NCI-H524 treated with DMSO at 0.1 percent for 48 hours (cell line): ENCODE data around the gene ACSL5.
"Not testable (repeated sequence)": the region's sequence is repeated elsewhere in the genome, so short reads cannot be mapped to it uniquely, and the experiment has no call there.

ENCODE experiments used
- DNase-seq: peaks from one replicate; lab custom pipeline; 2025; lab: John Stamatoyannopoulos, UW

Gene ACSL5

DNA sequence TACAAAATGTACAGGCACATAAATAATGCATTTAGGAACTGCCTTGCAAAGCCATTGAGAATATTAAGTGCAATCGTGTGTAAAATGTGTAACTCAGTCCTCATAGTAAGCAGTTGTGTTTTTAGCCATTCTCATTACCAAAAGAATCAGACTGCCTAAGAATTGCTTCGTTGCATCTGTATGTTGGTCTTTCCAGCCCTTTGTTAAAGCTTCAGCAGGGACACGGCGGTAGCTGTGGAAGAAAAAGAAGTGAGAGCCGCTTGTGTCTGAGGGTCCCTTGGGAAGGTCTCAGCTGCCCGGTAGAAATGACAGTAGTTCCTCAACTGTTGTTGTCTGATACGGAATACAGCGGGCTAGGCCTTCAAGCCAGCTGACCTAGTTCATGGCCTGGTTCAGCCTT, 22.8 kb upstream of the ACSL5 start:
- no peak for DNase-seq

DNA sequence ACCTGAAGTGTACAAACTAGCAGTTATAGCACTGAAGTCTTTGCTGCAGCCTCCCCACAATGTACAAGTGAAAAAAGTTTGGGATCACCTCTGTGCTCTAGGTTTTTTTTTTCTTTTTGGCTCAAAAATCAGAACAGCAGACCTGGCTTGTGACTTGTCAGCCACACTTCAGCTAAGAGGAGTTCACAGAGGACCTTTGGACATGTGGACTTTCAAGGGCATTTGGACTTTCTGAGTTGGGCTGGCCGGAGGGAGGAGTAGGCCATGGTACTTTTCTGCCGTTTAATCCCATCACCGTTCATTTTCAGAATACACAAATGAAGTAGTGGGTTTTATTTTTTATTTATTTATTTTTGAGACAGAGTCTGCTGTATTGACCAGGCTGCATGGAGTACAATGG, 21.9 kb upstream of the ACSL5 start:
- no peak for DNase-seq

DNA sequence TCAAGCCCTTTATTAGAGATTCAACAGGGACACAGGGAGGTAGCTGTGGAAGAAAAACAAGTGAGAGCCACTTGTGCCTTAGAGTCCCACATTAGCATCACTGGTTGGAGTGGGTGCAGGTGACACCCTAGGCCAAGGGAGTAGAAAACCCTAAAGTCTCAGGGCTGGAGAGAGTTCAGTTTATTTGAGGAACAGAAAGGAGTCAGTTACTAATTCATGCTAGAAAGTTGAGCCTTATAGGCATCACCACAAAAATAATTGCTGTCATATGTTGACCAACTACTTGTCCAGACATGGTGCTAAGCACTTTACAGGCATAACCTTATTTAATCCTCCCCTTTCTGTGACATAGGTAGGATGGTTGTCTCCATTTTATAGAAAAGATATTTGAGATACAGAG, 20.9 kb upstream of the ACSL5 start:
- no peak for DNase-seq

- no peak for DNase-seq
Observed at GRCh38 chr10:112356686-112357085, 17.2 kb upstream of the ACSL5 start.

DNA sequence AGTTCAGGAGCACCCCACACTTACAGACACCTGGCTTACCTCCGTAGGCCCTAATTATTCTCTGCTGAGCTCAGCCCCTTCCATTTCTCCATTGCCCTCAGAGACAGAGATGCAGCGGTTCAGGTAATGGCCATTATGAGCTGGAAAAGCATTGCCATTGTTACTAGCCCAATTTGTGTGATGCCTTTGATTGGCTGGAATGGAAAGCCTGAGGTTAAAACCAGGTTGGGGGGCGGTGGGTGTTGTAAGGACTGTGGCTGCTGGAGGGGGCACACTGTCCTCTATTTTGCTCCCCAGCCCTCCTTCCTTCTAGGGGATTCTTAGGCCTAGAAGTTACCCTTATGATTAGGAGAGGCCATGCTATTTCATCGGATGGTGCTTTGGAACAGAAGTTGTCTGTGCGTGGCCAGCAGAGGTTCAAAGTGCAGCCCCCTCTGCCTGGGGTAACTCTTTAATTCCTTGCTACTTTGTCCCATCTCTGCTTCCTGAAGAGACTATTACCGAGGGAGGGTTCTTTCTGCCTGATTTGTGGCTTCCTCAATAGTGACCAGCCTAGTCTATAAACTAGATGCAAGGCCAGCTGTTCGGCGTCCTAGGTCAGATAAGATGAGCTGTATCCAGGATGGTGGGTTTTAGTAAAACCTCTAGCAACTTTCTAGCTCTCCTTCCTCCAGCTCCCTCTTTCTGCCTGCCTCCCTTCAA, 14.2 kb upstream of the ACSL5 start:
- DNase-seq = no peak

- DNase-seq = no peak
Observed at GRCh38 chr10:112360308-112361270, 13.3 kb upstream of the ACSL5 start.

- DNase-seq = no peak
Observed at GRCh38 chr10:112361951-112362751, 11.8 kb upstream of the ACSL5 start.

DNA sequence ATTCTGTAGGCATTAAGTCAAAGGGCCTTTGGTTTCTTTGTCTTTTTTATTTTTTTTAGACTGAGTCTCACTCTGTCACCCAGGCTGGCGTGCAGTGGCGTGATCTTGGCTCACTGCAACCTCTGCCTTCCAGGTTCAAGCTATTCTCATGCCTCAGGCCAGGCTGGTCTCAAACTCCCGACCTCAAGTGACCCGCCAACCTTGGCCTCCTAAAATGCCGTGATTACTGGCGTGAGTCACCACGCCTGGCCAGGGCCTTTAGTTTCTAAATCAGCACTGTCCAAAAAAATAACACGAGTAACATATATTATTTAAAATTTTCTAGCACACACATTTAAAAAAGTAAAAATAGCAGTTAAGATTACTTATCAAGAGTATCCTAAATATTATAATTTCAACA, 11.1 kb upstream of the ACSL5 start:
- DNase-seq = no peak

DNA sequence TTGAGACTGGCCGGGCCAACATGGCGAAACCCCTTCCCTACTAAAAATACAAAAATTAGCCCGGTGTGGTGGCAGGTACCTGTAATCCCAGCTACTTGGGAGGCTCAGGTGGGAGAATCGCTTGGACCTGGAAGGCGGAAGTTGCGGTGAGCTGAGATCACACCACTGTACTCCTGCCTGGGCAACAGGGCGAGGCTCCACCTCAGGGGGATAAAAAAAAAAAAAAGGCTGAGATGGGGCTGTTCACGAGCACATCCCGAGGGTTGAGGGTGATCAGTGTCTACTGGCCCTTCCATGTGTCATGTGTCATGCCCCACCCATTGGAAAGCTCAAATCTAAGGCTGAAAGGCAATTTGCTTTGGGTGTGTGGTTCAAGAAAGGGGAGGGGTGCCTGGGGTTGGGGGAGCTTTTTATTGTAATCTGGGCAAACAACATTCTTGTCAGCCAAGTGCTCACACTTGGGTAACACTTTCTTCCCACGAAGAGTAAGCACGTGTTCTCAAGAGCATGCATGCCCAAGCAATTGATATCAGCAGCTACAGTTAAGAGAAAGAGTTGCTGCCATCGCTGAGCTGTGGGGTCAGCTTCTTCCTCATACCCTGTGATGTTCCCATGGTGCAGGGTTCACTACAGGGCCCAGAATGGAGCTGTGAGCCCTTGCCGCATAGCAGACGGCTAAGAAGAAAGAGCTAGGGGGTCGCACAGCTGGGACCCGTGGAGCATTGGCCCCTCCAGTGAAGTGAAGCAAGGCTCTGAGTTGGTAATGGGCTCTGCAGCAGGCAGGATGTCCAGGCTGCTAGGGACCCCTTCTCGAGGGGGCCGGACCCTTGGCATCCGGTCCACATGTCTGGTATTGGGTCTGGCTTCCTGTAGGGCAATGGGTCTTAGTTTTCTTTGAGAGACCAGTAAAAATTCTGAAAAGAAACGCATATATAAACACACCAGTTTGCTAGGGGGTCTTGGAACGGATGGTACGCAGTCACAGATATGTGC, 9.9 kb upstream of the ACSL5 start:
- no peak for DNase-seq

DNA sequence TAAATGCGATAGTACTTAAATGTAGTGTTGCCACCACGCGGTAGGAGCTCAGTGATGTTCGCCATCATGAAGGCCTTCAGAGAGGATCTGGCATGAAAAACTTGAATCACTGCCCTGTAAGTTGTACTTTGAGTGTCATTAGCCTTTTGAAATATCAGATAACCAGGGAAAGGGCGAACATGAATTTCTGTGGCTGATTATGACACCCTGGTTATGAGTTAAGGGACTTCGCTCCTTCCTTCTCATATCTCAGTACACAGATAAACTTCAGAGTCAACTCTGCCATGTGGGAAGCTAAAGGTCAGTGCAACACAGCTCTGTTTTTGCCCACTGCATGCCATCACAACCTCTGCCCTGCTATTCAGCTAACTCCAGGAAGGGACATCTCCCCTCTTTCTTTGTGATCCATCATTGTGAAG, 8.9 kb upstream of the ACSL5 start:
- DNase-seq = no peak

- no peak for DNase-seq
Observed at GRCh38 chr10:112365451-112365850, 8.5 kb upstream of the ACSL5 start.

- DNase-seq = no peak
Observed at GRCh38 chr10:112366992-112367391, 6.9 kb upstream of the ACSL5 start.

GRCh38 chr10:112367516-112367915, 6.4 kb upstream of the ACSL5 start:
- no peak for DNase-seq

DNA sequence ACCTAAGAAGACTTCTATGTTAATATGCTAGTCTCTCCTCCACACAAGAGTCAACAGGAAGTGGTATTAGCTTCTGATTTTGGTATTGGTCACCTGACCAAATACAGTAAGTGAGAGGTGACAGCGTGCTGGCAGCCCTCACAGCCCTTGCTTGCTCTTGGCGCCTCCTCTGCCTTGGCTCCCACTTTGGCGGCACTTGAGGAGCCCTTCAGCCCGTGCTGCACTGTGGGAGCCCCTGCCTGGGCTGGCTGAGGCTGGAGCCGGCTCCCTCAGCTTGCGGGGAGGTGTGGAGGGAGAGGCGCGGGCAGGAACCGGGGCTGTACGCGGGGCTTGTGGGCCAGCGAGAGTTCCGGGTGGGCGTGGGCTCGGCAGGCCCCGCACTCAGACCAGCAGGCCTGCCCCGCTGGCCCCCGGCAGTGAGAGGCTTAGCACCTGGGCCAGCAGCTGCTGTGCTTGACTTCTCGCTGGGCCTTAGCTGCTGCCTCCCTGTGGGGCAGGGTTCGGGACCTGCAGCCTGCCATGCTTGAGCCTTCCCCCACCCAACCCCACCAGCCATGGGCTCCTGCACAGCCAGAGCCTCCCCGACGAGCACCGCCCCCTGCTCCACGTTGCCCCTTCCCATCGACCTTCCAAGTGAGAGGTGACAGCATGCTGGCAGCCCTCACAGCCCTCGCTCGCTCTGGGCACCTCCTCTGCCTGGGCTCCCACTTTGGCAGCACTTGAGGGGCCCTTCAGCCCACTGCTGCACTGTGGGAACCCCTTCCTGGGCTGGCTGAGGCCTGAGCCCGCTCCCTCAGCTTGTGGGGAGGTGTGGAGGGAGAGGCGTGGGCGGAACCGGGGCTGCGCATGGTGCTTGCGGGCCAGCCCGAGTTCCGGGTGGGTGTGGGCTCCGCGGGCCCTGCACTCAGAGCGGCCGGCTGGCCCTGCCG, 4.2 kb upstream of the ACSL5 start:
- DNase-seq = no peak

DNA sequence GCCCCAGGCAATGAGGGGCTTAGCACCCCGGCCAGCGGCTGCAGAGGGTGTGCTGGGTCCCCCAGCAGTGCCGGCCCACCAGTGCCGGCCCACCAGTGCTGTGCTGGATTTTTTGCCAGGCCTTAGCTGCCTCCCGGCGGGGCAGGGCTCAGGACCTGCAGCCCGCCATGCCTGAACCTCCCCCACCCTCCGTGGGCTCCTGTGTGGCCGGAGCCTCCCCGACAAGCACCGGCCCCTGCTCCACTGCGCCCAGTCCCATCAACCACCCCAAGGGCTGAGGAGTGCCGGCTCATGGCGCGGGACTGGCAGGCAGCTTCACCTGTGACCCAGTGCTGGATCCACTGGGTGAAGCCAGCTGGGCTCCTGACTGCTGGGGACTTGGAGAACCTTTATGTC, 3.5 kb upstream of the ACSL5 start:
- DNase-seq = no peak

- DNase-seq = not testable (repeated sequence)
Observed at GRCh38 chr10:112371326-112371725, 2.6 kb upstream of the ACSL5 start.

DNA sequence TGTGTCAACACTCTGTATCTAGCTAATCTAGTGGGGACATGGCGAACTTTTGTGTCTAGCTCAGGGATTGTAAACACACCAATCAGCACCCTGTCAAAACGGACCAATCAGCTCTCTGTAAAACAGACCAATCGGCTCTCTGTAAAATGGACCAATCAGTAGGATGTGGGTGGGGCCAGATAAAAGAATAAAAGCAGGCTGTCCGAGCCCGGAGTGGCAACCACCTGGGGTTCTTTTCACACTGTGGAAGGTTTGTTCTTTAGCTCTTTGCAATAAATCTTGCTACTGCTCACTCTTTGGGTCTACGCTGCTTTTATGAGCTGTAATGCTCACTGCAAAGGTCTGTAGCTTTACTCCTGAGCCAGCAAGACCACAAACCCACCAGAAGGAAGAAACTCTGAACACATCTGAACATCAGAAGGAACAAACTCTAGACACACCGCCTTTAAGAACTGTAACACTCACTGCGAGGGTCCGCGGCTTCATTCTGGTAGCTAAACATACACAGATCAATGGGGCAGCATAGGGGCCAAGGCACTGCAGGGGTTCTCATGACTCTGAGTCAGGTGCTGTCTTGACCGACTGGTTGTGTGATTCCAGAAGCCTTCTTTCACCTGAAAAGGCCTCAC, 1.6 kb upstream of the ACSL5 start:
- DNase-seq = not testable (repeated sequence)

GRCh38 chr10:112374724-112375541, 1.0 kb downstream of the ACSL5 start:
- no peak for DNase-seq
